SK-N-SH treated with all-trans-retinoic acid at 6 μM for 48 hours (cell line): ENCODE results near the gene MYH14.

ENCODE experiments used
- ATAC-seq: fragments of 200-7000 bp; cut with Tn5 transposase; 3 replicates; pipeline ENCODE4 v1.9.1; 2020; ENCODE audit warnings: mild to moderate bottlenecking, moderate library complexity
- ARNTL ChIP-seq: fragments of 450-650 bp; formaldehyde crosslinking; IDR thresholded peaks from 2 replicates; pipeline ENCODE4 v1.5.0; 2020; ENCODE audit warnings: low read depth, mild to moderate bottlenecking, moderate library complexity, borderline replicate concordance
- CREB5 ChIP-seq: fragments of 250-450 bp; sonication (Bioruptor Pico); IDR thresholded peaks from 2 replicates; pipeline ENCODE4 v1.5.1; 2020; ENCODE audit warnings: low read depth, mild to moderate bottlenecking, moderate library complexity
- CSDC2 ChIP-seq: fragments of 250-450 bp; sonication (Bioruptor Pico); IDR thresholded peaks from 2 replicates; pipeline ENCODE4 v1.5.0; 2020; ENCODE audit warnings: mild to moderate bottlenecking, moderate library complexity
- CSRNP3 ChIP-seq: fragments of 250-450 bp; sonication (Bioruptor Pico); IDR thresholded peaks from 2 replicates; pipeline ENCODE4 v1.5.1; 2021; ENCODE audit warnings: mild to moderate bottlenecking, moderate library complexity
- ESRRG ChIP-seq: fragments of 250-450 bp; sonication (Bioruptor Pico); IDR thresholded peaks from 2 replicates; pipeline ENCODE4 v1.6.1; 2021; ENCODE audit warnings: mild to moderate bottlenecking
- GLIS3 ChIP-seq: fragments of 250-450 bp; sonication (Bioruptor Pico); IDR thresholded peaks from 2 replicates; pipeline ENCODE4 v1.5.0; 2020; ENCODE audit warnings: mild to moderate bottlenecking, moderate library complexity
- ISL1 ChIP-seq: fragments of 250-450 bp; sonication (Bioruptor Pico); IDR thresholded peaks from 2 replicates; pipeline ENCODE4 v2.1.2; 2022; ENCODE audit warnings: mild to moderate bottlenecking, moderate library complexity
- OSR1 ChIP-seq: fragments of 250-450 bp; sonication (Bioruptor Pico); IDR thresholded peaks from 2 replicates; pipeline ENCODE4 v1.8.0; 2022; ENCODE audit warnings: moderate library complexity, mild to moderate bottlenecking, inconsistent platforms
- PATZ1 ChIP-seq: fragments of 250-450 bp; sonication (Bioruptor Pico); IDR thresholded peaks from 2 replicates; pipeline ENCODE4 v1.8.0; 2020; ENCODE audit warnings: mild to moderate bottlenecking, moderate library complexity, borderline replicate concordance
- POU6F1 ChIP-seq: fragments of 250-450 bp; sonication (Bioruptor Pico); IDR thresholded peaks from 2 replicates; pipeline ENCODE4 v1.8.0; 2021; ENCODE audit warnings: low read depth, mild to moderate bottlenecking, moderate library complexity, borderline replicate concordance
- RARB ChIP-seq: fragments of 250-450 bp; sonication (Bioruptor Pico); IDR thresholded peaks from 2 replicates; pipeline ENCODE4 v1.8.0; 2021; ENCODE audit warnings: mild to moderate bottlenecking, moderate library complexity
- SNAI2 ChIP-seq: fragments of 250-450 bp; sonication (Bioruptor Pico); IDR thresholded peaks from 2 replicates; pipeline ENCODE4 v1.5.0; 2020; ENCODE audit warnings: mild to moderate bottlenecking, moderate library complexity
- TCF4 ChIP-seq: fragments of 250-450 bp; sonication (Bioruptor Pico); IDR thresholded peaks from 2 replicates; pipeline ENCODE4 v1.8.0; 2021; ENCODE audit warnings: mild to moderate bottlenecking, moderate library complexity, borderline replicate concordance
- TOX ChIP-seq: fragments of 250-450 bp; sonication (Bioruptor Pico); IDR thresholded peaks from 2 replicates; pipeline ENCODE4 v1.8.0; 2021; ENCODE audit warnings: mild to moderate bottlenecking, moderate library complexity, borderline replicate concordance
- TSHZ2 ChIP-seq: fragments of 250-450 bp; sonication (Bioruptor Pico); IDR thresholded peaks from 2 replicates; pipeline ENCODE4 v1.5.0; 2020; ENCODE audit warnings: mild to moderate bottlenecking, moderate library complexity
- ZC3H10 ChIP-seq: fragments of 250-450 bp; sonication (Bioruptor Pico); IDR thresholded peaks from 2 replicates; pipeline ENCODE4 v1.5.1; 2021; ENCODE audit warnings: mild to moderate bottlenecking, moderate library complexity
- ZFP3 ChIP-seq: fragments of 250-450 bp; sonication (Bioruptor Pico); IDR thresholded peaks from 2 replicates; pipeline ENCODE4 v1.5.0; 2020; ENCODE audit warnings: mild to moderate bottlenecking, moderate library complexity
- ZNF565 ChIP-seq: fragments of 450-650 bp; formaldehyde crosslinking; conservative IDR thresholded peaks from 2 replicates; pipeline ENCODE4 v1.5.0; 2020; ENCODE audit warnings: low read depth, mild to moderate bottlenecking, moderate library complexity
- ZNF70 ChIP-seq: fragments of 450-650 bp; formaldehyde crosslinking; IDR thresholded peaks from 2 replicates; pipeline ENCODE4 v1.5.0; 2020; ENCODE audit warnings: mild to moderate bottlenecking, moderate library complexity

Gene MYH14

GRCh38 chr19:50184196-50184595 lies 19.2 kb upstream of the MYH14 start:
- TF ChIP-seq POU6F1 (CRISPR knock-in tag) (no peak), CREB5 (no peak), ZC3H10 (CRISPR knock-in tag) (no peak), TSHZ2 (CRISPR knock-in tag) (no peak), OSR1 (CRISPR knock-in tag) (no peak), TCF4 (no peak), RARB (no peak), CSRNP3 (CRISPR knock-in tag) (no peak)
- no peak for ATAC-seq

GRCh38 chr19:50187937-50188336 lies 15.5 kb upstream of the MYH14 start:
- ATAC-seq, result no peak
- TF ChIP-seq POU6F1 (CRISPR knock-in tag) (no peak), ESRRG (no peak), ARNTL (no peak), ZNF565 (CRISPR knock-in tag) (no peak), ZNF70 (CRISPR knock-in tag) (no peak), CSDC2 (CRISPR knock-in tag) (no peak), RARB (no peak), PATZ1 (CRISPR knock-in tag) (no peak), GLIS3 (CRISPR knock-in tag) (no peak), ZC3H10 (CRISPR knock-in tag) (no peak), CREB5 (no peak), SNAI2 (no peak), ISL1 (CRISPR knock-in tag) (no peak), TSHZ2 (CRISPR knock-in tag) (no peak), ZFP3 (no peak), TOX (CRISPR knock-in tag) (no peak), CSRNP3 (CRISPR knock-in tag) (no peak)
- TF ChIP-seq, all 23 proteins: peak for 0
